Esophagus squamous epithelium (tissue), 4 donors: ENCODE results near the gene TPRKB.

Experiments used
- POLR2A ChIP-seq, 4 donors: fragments of 450-650 bp; IDR thresholded peaks; one replicate each; pipeline ENCODE4 v1.6.1; 2017; ENCODE audit warnings: antibody characterized with exemption in 4 of 4, mild to moderate bottlenecking in 4 of 4, moderate library complexity in 3 of 4
- TF ChIP-seq, protein P1 (sequence below), 6 experiments: fragments of 450-650 bp in 4 of 6; fragments of 200-600 bp in 2 of 6; sonication (generic) in 2 of 6; IDR thresholded peaks; one replicate each; pipeline ENCODE4 v1.5.1; 2016 to 2019; ENCODE audit warnings: antibody characterized with exemption in 6 of 6, mild to moderate bottlenecking in 4 of 6, moderate library complexity in 4 of 6

DNA sequence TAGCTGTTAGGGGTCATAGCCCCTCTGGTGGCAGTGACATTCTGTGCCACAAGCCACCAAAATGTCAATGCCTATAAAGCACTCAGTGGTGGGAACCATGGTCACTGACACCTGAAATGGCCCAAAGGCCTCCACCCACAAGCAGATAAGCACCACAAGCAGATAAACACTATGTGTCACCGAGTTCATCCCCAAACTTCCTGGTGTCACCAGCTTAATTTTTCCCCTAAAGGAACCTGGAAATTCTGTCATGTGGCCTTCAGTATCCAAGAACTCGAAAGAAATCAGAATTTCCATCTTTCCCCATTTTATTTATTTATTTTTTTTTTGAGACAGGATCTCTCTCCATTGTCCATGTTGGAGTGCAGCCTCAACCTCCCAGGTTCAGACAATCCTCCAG, 3.6 kb upstream of the TPRKB start:
- TF ChIP-seq POLR2A (IDR thresholded peaks at IDR 0.05) = no peak
- TF ChIP-seq, protein P1, sequence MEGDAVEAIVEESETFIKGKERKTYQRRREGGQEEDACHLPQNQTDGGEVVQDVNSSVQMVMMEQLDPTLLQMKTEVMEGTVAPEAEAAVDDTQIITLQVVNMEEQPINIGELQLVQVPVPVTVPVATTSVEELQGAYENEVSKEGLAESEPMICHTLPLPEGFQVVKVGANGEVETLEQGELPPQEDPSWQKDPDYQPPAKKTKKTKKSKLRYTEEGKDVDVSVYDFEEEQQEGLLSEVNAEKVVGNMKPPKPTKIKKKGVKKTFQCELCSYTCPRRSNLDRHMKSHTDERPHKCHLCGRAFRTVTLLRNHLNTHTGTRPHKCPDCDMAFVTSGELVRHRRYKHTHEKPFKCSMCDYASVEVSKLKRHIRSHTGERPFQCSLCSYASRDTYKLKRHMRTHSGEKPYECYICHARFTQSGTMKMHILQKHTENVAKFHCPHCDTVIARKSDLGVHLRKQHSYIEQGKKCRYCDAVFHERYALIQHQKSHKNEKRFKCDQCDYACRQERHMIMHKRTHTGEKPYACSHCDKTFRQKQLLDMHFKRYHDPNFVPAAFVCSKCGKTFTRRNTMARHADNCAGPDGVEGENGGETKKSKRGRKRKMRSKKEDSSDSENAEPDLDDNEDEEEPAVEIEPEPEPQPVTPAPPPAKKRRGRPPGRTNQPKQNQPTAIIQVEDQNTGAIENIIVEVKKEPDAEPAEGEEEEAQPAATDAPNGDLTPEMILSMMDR (IDR thresholded peaks at IDR 0.05) = no peak
